GM12891 (cell line): ENCODE measurements around the gene TNIP3.

ENCODE experiments used
- POLR2A ChIP-seq: IDR thresholded peaks from 2 replicates; pipeline ENCODE4 v1.6.1; 2011; ENCODE audit warnings: low read depth, low read length, control low read depth
- TAF1 ChIP-seq: IDR thresholded peaks from 2 replicates; pipeline ENCODE4 v1.6.1; 2011; ENCODE audit warnings: low read depth, low read length, control low read depth

DNA sequence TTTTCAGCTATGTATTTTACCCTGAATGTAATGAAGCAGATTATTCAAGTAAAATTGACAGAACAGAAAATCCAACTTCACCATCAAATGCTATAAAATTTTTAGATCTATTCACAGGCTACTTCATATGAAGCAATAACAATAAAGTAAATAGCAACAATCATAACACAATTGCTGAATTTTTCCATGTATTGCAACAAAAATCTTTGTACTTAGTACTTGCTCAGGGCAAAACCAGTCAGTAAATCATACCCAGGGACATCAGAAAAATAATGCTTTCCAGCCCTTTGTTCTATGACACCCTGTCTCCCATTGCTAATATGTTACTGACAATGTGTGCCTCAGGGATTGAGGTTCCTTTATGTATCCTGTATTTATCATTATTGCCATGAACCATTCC lies 15.5 kb downstream of the TNIP3 start:
- TF ChIP-seq TAF1, result no peak
- TF ChIP-seq POLR2A, result no peak
